Vagina (tissue), 2 donors: ENCODE results near the gene TULP4. TPM values are rescaled to one million over a fixed set of nuclear protein-coding genes. Genes with fewer than 3 reads are reported as not detected.

Source experiments
- DNase-seq, 2 donors: peaks; one replicate each; pipeline ENCODE4 v3.0.0-alpha.2; 2017; ENCODE audit errors: extremely low spot score in 2 of 2
- H3K27ac ChIP-seq: fragments of 200-600 bp; sonication (generic); one replicate; pipeline ENCODE4 v1.5.1; 2019
- H3K27me3 ChIP-seq: fragments of 200-600 bp; sonication (generic); one replicate; pipeline ENCODE4 v1.5.1; 2019
- H3K36me3 ChIP-seq, 2 donors: fragments of 200-600 bp; sonication (generic); one replicate each; pipeline ENCODE4 v1.5.1; 2017 to 2019
- H3K4me1 ChIP-seq: fragments of 200-600 bp; sonication (generic); one replicate; pipeline ENCODE4 v1.5.1; 2019
- H3K4me3 ChIP-seq, 2 donors: fragments of 200-600 bp; sonication (generic); 1 replicate in 1 of 2; 2 replicates in 1 of 2; pipeline ENCODE4 v1.5.1; 2016 to 2019
- H3K9me3 ChIP-seq: fragments of 200-600 bp; sonication (generic); one replicate; pipeline ENCODE4 v1.5.1; 2019
- POLR2A ChIP-seq, 2 donors: fragments of 450-650 bp; IDR thresholded peaks; one replicate each; pipeline ENCODE4 v1.6.1; 2017; ENCODE audit warnings: antibody characterized with exemption in 2 of 2, mild to moderate bottlenecking in 2 of 2, moderate library complexity in 2 of 2
- POLR2AphosphoS5 ChIP-seq, 2 donors: sonication (generic); formaldehyde crosslinking; IDR thresholded peaks; one replicate each; pipeline ENCODE4 v1.9.0; 2017; ENCODE audit warnings: antibody characterized with exemption in 2 of 2, mild to moderate bottlenecking in 2 of 2, low read depth in 1 of 2; ENCODE audit not compliant: insufficient read depth in 1 of 2
- intact Hi-C: fragments of 100-400 bp; cut with DNase I; formaldehyde crosslinking; loops from one replicate; pipeline ENCODE4 v1.15.1; 2023
- total RNA-seq: library from RNA; depleted of rRNA; stranded (reverse); fragments of >200 nt; gene quantifications from one replicate; pipeline ENCODE4 v1.2.3, GENCODE V29; 2016
- TF ChIP-seq, protein P1 (sequence below), 3 experiments: fragments of 450-650 bp in 2 of 3; fragments of 200-600 bp in 1 of 3; sonication (generic) in 1 of 3; IDR thresholded peaks; one replicate each; pipeline ENCODE4 v1.5.1; 2017 to 2019; ENCODE audit warnings: antibody characterized with exemption in 3 of 3, mild to moderate bottlenecking in 2 of 3, moderate library complexity in 2 of 3

TULP4 gene
- total RNA-seq, 1 donor from 2014 or later = 79.8 TPM

DNA sequence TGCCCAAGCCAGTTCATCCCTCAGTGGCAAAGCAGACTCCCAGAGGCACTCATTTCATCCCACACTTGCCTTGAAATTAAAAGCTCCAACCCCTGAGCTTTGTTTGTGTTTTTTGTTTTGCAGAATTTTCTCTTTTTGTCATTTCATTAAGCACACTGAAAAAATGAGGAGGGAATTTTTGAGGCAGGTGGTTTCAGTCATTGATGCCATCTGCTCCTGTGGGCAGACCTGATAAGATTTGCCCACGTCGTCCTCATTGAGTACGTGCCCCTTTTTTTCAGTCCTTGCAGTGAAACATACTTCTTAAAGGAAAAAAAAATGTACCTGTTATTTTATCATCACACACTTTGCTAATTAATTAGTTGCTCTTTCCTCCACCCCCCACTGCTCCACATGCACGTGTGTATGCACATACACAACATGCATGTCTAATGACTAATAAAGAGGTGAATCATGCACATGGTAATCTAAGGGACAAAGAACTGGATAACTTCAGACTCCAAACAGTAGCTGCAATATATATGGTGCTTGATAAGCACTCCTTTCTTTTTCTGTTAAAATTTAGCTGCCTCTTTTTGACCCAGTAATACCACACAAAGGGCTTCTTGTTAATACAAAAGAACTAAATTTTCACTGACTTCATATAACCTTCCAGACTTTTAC, 145.5 kb downstream of the TULP4 start:
- no peaks in the 10 kb centered on the region for H3K9me3 ChIP-seq
- no peak for DNase-seq
- no peak for TF ChIP-seq POLR2AphosphoS5 (IDR thresholded peaks at IDR 0.05; ENCODE audit: insufficient read depth in 1 of 2, low read depth in 1 of 2)
- TF ChIP-seq, protein P1, sequence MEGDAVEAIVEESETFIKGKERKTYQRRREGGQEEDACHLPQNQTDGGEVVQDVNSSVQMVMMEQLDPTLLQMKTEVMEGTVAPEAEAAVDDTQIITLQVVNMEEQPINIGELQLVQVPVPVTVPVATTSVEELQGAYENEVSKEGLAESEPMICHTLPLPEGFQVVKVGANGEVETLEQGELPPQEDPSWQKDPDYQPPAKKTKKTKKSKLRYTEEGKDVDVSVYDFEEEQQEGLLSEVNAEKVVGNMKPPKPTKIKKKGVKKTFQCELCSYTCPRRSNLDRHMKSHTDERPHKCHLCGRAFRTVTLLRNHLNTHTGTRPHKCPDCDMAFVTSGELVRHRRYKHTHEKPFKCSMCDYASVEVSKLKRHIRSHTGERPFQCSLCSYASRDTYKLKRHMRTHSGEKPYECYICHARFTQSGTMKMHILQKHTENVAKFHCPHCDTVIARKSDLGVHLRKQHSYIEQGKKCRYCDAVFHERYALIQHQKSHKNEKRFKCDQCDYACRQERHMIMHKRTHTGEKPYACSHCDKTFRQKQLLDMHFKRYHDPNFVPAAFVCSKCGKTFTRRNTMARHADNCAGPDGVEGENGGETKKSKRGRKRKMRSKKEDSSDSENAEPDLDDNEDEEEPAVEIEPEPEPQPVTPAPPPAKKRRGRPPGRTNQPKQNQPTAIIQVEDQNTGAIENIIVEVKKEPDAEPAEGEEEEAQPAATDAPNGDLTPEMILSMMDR (IDR thresholded peaks at IDR 0.05) = no peak
- no peak for TF ChIP-seq POLR2A (IDR thresholded peaks at IDR 0.05)
- intact Hi-C loops = no loop called here
- no peaks in the 10 kb centered on the region for H3K4me1 ChIP-seq
- no peak overlapping the region for H3K27ac ChIP-seq
- no peak overlapping the region for H3K4me3 ChIP-seq
- no peaks in the 10 kb centered on the region for H3K27me3 ChIP-seq
- no peaks in the 10 kb centered on the region for H3K36me3 ChIP-seq

DNA sequence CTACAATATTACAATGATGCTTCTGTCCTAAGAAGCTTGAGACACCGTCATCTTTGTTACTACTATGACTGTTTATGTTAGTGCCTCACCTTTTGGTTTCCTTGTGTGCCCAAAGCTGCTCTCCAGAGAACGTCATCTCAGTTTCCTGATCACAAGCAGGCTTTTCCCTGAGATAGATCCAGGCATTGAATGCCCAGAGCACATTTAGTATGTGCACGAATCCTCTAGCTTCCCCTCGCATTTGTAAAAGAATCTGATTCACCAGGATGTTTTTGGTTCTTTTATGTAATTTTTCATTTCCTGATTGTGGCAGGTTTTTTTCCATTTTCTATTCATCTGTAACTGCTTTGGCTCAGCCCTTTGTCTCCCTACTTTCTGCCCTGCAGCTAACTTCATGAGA, 147.5 kb downstream of the TULP4 start:
- intact Hi-C loops = no loop called here
- peaks cover 0 to 6% of the 10 kb centered on the region in 2 donors for H3K36me3 ChIP-seq
- TF ChIP-seq, protein P1 (IDR thresholded peaks at IDR 0.05) = no peak
- H3K4me1 ChIP-seq = no peaks in the 10 kb centered on the region
- no peaks in the 10 kb centered on the region for H3K27me3 ChIP-seq
- H3K9me3 ChIP-seq = no peaks in the 10 kb centered on the region
- H3K27ac ChIP-seq = no peak overlapping the region
- no peak overlapping the region for H3K4me3 ChIP-seq
- no peak for DNase-seq

DNA sequence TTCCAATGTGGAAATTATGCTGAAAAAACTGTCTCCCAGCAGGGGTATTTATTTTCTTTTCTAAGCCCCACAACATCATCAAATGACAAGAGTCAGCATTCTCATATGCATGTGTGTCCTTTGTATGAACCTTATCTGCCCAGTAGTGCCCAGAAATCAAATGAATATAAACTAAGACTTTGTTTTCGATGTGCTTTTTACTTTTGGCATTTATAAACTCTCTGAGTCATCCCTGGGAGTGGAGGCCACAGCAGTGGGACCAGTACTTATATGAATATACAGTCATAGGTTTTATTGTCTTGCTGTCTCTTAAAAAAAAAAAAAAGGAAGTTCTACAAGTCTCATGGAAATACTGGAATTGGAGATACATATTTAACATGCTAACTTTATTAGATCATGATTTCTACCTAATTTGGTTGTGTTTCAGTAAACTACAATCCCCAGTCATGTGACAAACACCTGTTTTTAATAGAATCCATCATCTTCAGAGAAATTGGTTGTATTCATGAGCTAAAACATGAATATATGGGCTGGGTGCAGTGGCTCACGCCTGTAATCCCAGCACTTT, 148.4 kb downstream of the TULP4 start:
- peaks cover 0 to 6% of the 10 kb centered on the region in 2 donors for H3K36me3 ChIP-seq
- no peak overlapping the region for H3K27ac ChIP-seq
- H3K27me3 ChIP-seq = no peaks in the 10 kb centered on the region
- no peak overlapping the region for H3K4me3 ChIP-seq
- H3K9me3 ChIP-seq = no peaks in the 10 kb centered on the region
- DNase-seq = no peak
- TF ChIP-seq, protein P1 (IDR thresholded peaks at IDR 0.05) = no peak
- TF ChIP-seq POLR2AphosphoS5 (IDR thresholded peaks at IDR 0.05; ENCODE audit: insufficient read depth in 1 of 2, low read depth in 1 of 2) (peak in 1 of 2 donors; percentile 37), POLR2A (IDR thresholded peaks at IDR 0.05) (no peak)
- H3K4me1 ChIP-seq = no peaks in the 10 kb centered on the region
- intact Hi-C loops = no loop called here

DNA sequence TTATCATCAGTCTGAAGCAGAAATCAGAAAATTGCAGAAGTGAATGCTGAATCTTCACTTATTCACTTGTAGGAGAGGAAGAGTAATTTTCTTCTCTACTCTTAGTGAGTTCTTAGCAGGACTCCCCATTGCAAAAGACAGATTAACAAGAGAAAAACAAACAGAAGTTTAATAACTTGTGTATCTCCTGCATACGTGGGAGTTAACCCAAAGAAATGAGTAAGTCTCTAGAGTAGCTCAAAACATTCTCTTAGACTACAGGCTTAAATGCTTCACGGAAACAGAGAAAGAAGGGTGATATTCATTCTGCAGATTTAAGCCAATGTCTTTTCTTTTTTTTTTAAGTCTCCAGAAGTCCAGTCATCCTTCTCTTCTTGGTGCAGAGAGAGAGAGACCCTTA, 149.7 kb downstream of the TULP4 start:
- H3K9me3 ChIP-seq = no peaks in the 10 kb centered on the region
- H3K27me3 ChIP-seq = no peaks in the 10 kb centered on the region
- peaks cover 0 to 6% of the 10 kb centered on the region in 2 donors for H3K36me3 ChIP-seq
- no peak for DNase-seq
- no peaks in the 10 kb centered on the region for H3K4me1 ChIP-seq
- no peak overlapping the region for H3K4me3 ChIP-seq
- TF ChIP-seq POLR2AphosphoS5 (IDR thresholded peaks at IDR 0.05; ENCODE audit: insufficient read depth in 1 of 2, low read depth in 1 of 2) (no peak), POLR2A (IDR thresholded peaks at IDR 0.05) (no peak)
- TF ChIP-seq, protein P1 (IDR thresholded peaks at IDR 0.05) = no peak
- intact Hi-C loops = no loop called here
- H3K27ac ChIP-seq = no peak overlapping the region

DNA sequence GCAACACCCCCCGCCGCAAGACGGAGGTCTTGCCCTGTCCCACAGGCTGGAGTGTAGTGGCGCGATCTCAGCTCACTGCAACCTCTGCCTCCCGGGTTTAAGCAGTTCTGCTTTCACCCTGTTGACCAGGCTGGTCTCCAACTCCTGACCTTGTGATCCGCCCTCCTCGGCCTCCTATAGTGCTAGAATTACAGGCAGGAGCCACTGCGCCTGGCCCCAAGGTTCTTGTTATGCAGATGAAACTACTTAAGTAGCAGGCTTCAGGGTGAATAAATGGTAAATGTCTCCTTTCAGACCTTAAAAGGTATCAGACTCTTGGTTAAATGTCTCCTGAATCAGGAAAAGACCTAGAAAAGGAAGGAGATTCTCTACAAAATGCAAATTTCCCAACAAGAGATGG, 152.2 kb downstream of the TULP4 start:
- no peaks in the 10 kb centered on the region for H3K9me3 ChIP-seq
- no peak for DNase-seq
- H3K27ac ChIP-seq = peak overlapping the region; percentile 10
- no peaks in the 10 kb centered on the region for H3K27me3 ChIP-seq
- TF ChIP-seq POLR2AphosphoS5 (IDR thresholded peaks at IDR 0.05; ENCODE audit: insufficient read depth in 1 of 2, low read depth in 1 of 2) = no peak
- H3K4me3 ChIP-seq = no peak overlapping the region
- H3K4me1 ChIP-seq = no peaks in the 10 kb centered on the region
- intact Hi-C loops = no loop called here
- H3K36me3 ChIP-seq = peaks cover 0 to 6% of the 10 kb centered on the region in 2 donors
